Dendritic cell treated with granulocyte-macrophage colony-stimulating factor and Interleukin-4, amounts not matched to agents 40 ng/mL and 50 ng/mL, for 4 days (primary cell): ENCODE results near the gene HIF3A.
"Not testable (repeated sequence)": the region's sequence is repeated elsewhere in the genome, so short reads cannot be mapped to it uniquely, and the experiment has no call there.

Source experiments
- H3K27ac Mint-ChIP-seq: one replicate; pipeline ENCODE4 v1.8.0; 2022; ENCODE audit warnings: mild to moderate bottlenecking, mixed read lengths
- H3K27me3 Mint-ChIP-seq: one replicate; pipeline ENCODE4 v1.8.0; 2022; ENCODE audit warnings: mild to moderate bottlenecking, mixed read lengths
- H3K36me3 Mint-ChIP-seq: one replicate; pipeline ENCODE4 v1.8.0; 2022; ENCODE audit warnings: low read depth, mixed read lengths
- H3K4me1 Mint-ChIP-seq: one replicate; pipeline ENCODE4 v1.8.0; 2022; ENCODE audit warnings: low read depth, mixed read lengths
- H3K4me3 Mint-ChIP-seq: one replicate; pipeline ENCODE4 v1.8.0; 2022; ENCODE audit warnings: mild to moderate bottlenecking, moderate library complexity, mixed read lengths
- H3K9me3 Mint-ChIP-seq: one replicate; pipeline ENCODE4 v1.8.0; 2022; ENCODE audit warnings: mixed read lengths
- intact Hi-C: fragments of 100-400 bp; cut with micrococcal nuclease; formaldehyde crosslinking; loops from one replicate; pipeline ENCODE4 v1.15.0; 2022

Gene HIF3A

GRCh38 chr19:46299695-46300094 lies 2.9 kb downstream of the HIF3A start:
- Mint-ChIP-seq H3K4me1 (peaks cover 16% of the 10 kb centered on the region), H3K27ac (no peak overlapping the region), H3K9me3 (peaks cover 6% of the 10 kb centered on the region), H3K4me3 (no peak overlapping the region), H3K36me3 (no peaks in the 10 kb centered on the region), H3K27me3 (peaks cover 56% of the 10 kb centered on the region)
- intact Hi-C loops, result no loop called here

- no peak overlapping the region for H3K27ac Mint-ChIP-seq
- no peaks in the 10 kb centered on the region for H3K36me3 Mint-ChIP-seq
- H3K27me3 Mint-ChIP-seq, result peaks cover 25% of the 10 kb centered on the region
- peaks cover 14% of the 10 kb centered on the region for H3K4me1 Mint-ChIP-seq
- H3K9me3 Mint-ChIP-seq, result peaks cover 25% of the 10 kb centered on the region
- intact Hi-C loops, result no loop called here
- no peak overlapping the region for H3K4me3 Mint-ChIP-seq
These were observed 6.5 kb downstream of the HIF3A start for GRCh38 chr19:46303322-46303690.

- H3K27ac Mint-ChIP-seq, result no peak overlapping the region
- H3K4me1 Mint-ChIP-seq, result peaks cover 9% of the 10 kb centered on the region
- H3K27me3 Mint-ChIP-seq, result peaks cover 20% of the 10 kb centered on the region
- peaks cover 25% of the 10 kb centered on the region for H3K9me3 Mint-ChIP-seq
- no peaks in the 10 kb centered on the region for H3K36me3 Mint-ChIP-seq
- H3K4me3 Mint-ChIP-seq, result no peak overlapping the region
- intact Hi-C loops, result no loop called here
These were observed 7.0 kb downstream of the HIF3A start for GRCh38 chr19:46303691-46304397.

GRCh38 chr19:46306501-46306900 lies 9.7 kb downstream of the HIF3A start:
- intact Hi-C loops, result no loop called here
- Mint-ChIP-seq H3K27me3 (peaks cover 2% of the 10 kb centered on the region), H3K27ac (no peak overlapping the region), H3K4me3 (no peak overlapping the region), H3K9me3 (peaks cover 25% of the 10 kb centered on the region), H3K4me1 (no peaks in the 10 kb centered on the region), H3K36me3 (no peaks in the 10 kb centered on the region)

GRCh38 chr19:46308510-46308909 lies 11.7 kb downstream of the HIF3A start:
- no peaks in the 10 kb centered on the region for H3K4me1 Mint-ChIP-seq
- H3K27ac Mint-ChIP-seq, result no peak overlapping the region
- H3K9me3 Mint-ChIP-seq, result peaks cover 25% of the 10 kb centered on the region
- H3K27me3 Mint-ChIP-seq, result peaks cover 2% of the 10 kb centered on the region
- no peak overlapping the region for H3K4me3 Mint-ChIP-seq
- H3K36me3 Mint-ChIP-seq, result no peaks in the 10 kb centered on the region
- intact Hi-C loops, result no loop called here

- Mint-ChIP-seq H3K4me3 (no peak overlapping the region), H3K27me3 (peaks cover 2% of the 10 kb centered on the region), H3K4me1 (no peaks in the 10 kb centered on the region), H3K27ac (no peak overlapping the region), H3K36me3 (no peaks in the 10 kb centered on the region), H3K9me3 (peaks cover 24% of the 10 kb centered on the region)
- intact Hi-C loops, result no loop called here
These were observed 12.2 kb downstream of the HIF3A start for GRCh38 chr19:46309056-46309455.

GRCh38 chr19:46311444-46311843 lies 14.6 kb downstream of the HIF3A start:
- Mint-ChIP-seq H3K9me3 (peaks cover 5% of the 10 kb centered on the region), H3K4me3 (no peak overlapping the region), H3K36me3 (no peaks in the 10 kb centered on the region), H3K4me1 (no peaks in the 10 kb centered on the region), H3K27ac (no peak overlapping the region), H3K27me3 (no peaks in the 10 kb centered on the region)
- intact Hi-C loops, result no loop called here

- H3K4me1 Mint-ChIP-seq, H3K36me3 Mint-ChIP-seq, H3K27ac Mint-ChIP-seq, H3K27me3 Mint-ChIP-seq, H3K9me3 Mint-ChIP-seq, intact Hi-C loops, H3K4me3 Mint-ChIP-seq: not testable (repeated sequence)
These were observed 17.0 kb downstream of the HIF3A start for GRCh38 chr19:46313540-46314469.

- intact Hi-C loops, result no loop called here
- no peaks in the 10 kb centered on the region for H3K27me3 Mint-ChIP-seq
- peaks cover 5% of the 10 kb centered on the region for H3K4me1 Mint-ChIP-seq
- H3K36me3 Mint-ChIP-seq, result no peaks in the 10 kb centered on the region
- H3K27ac Mint-ChIP-seq, result no peak overlapping the region
- H3K9me3 Mint-ChIP-seq, result no peaks in the 10 kb centered on the region
- H3K4me3 Mint-ChIP-seq, result no peak overlapping the region
These were observed 20.5 kb downstream of the HIF3A start for GRCh38 chr19:46317339-46317738.

- Mint-ChIP-seq H3K9me3 (no peaks in the 10 kb centered on the region), H3K4me3 (no peak overlapping the region), H3K4me1 (peaks cover 5% of the 10 kb centered on the region), H3K27ac (no peak overlapping the region), H3K36me3 (no peaks in the 10 kb centered on the region), H3K27me3 (no peaks in the 10 kb centered on the region)
- intact Hi-C loops, result no loop called here
These were observed 22.8 kb downstream of the HIF3A start for GRCh38 chr19:46319613-46320012.

GRCh38 chr19:46320559-46320958 lies 23.7 kb downstream of the HIF3A start:
- Mint-ChIP-seq H3K9me3 (peaks cover 5% of the 10 kb centered on the region), H3K4me3 (no peak overlapping the region), H3K36me3 (no peaks in the 10 kb centered on the region), H3K4me1 (peaks cover 5% of the 10 kb centered on the region), H3K27me3 (no peaks in the 10 kb centered on the region), H3K27ac (no peak overlapping the region)
- intact Hi-C loops, result no loop called here

GRCh38 chr19:46321653-46322052 lies 24.8 kb downstream of the HIF3A start:
- H3K27ac Mint-ChIP-seq, result no peak overlapping the region
- H3K36me3 Mint-ChIP-seq, result no peaks in the 10 kb centered on the region
- peaks cover 5% of the 10 kb centered on the region for H3K4me1 Mint-ChIP-seq
- no peak overlapping the region for H3K4me3 Mint-ChIP-seq
- no peaks in the 10 kb centered on the region for H3K27me3 Mint-ChIP-seq
- intact Hi-C loops, result no loop called here
- H3K9me3 Mint-ChIP-seq, result peaks cover 16% of the 10 kb centered on the region

- H3K4me1 Mint-ChIP-seq, H3K4me3 Mint-ChIP-seq, intact Hi-C loops, H3K27me3 Mint-ChIP-seq, H3K27ac Mint-ChIP-seq, H3K36me3 Mint-ChIP-seq: not testable (repeated sequence)
- peaks cover 29% of the 10 kb centered on the region for H3K9me3 Mint-ChIP-seq
These were observed 26.4 kb downstream of the HIF3A start for GRCh38 chr19:46323227-46323626.

- Mint-ChIP-seq H3K27me3 (no peaks in the 10 kb centered on the region), H3K9me3 (peaks cover 38% of the 10 kb centered on the region), H3K4me1 (no peaks in the 10 kb centered on the region), H3K27ac (no peak overlapping the region), H3K4me3 (no peak overlapping the region), H3K36me3 (no peaks in the 10 kb centered on the region)
- intact Hi-C loops, result no loop called here
These were observed 27.4 kb downstream of the HIF3A start for GRCh38 chr19:46324277-46324676.
